Mesenchymal stem cell (in vitro differentiated cells and primary cell): ENCODE data around the gene GRAMD1B.
A peak's percentile ranks its signal among the peaks of the same experiment; 100 is the strongest.

Source experiments
- DNase-seq: peaks from one replicate; pipeline ENCODE4 v3.0.0-alpha.2; 2013
- H2AFZ ChIP-seq: one replicate; pipeline ENCODE4 v1.6.1; 2013; ENCODE audit warnings: low read depth, mild to moderate bottlenecking, control low read depth, inconsistent platforms, low read length, moderate library complexity
- H2AK5ac ChIP-seq: 2 replicates; pipeline ENCODE4 v1.6.1; 2013; ENCODE audit warnings: low read length, moderate library complexity, mild to moderate bottlenecking, inconsistent platforms; ENCODE audit not compliant: severe bottlenecking
- H2BK120ac ChIP-seq: one replicate; pipeline ENCODE4 v1.6.1; 2013; ENCODE audit warnings: low read depth, mild to moderate bottlenecking, inconsistent platforms, low read length, moderate library complexity
- H2BK12ac ChIP-seq, 2 experiments: one replicate each; pipeline ENCODE4 v1.6.1; 2013; ENCODE audit warnings: inconsistent platforms in 2 of 2, low read length in 2 of 2, mild to moderate bottlenecking in 2 of 2, moderate library complexity in 2 of 2, control low read depth in 1 of 2
- H2BK15ac ChIP-seq: one replicate; pipeline ENCODE4 v1.6.1; 2013; ENCODE audit warnings: mild to moderate bottlenecking, low read depth, inconsistent platforms; ENCODE audit not compliant: poor library complexity, severe bottlenecking
- H2BK5ac ChIP-seq: 2 replicates; pipeline ENCODE4 v1.6.1; 2013; ENCODE audit warnings: low read depth, mild to moderate bottlenecking, low read length, control low read depth, inconsistent platforms; ENCODE audit not compliant: poor library complexity, severe bottlenecking
- H3K14ac ChIP-seq, 2 experiments: one replicate each; pipeline ENCODE4 v1.6.1; 2013; ENCODE audit warnings: inconsistent platforms in 2 of 2, low read length in 2 of 2, control low read depth in 1 of 2, mild to moderate bottlenecking in 1 of 2, moderate library complexity in 1 of 2
- H3K18ac ChIP-seq, 2 experiments: one replicate each; pipeline ENCODE4 v1.6.1; 2013; ENCODE audit warnings: inconsistent platforms in 2 of 2, low read length in 2 of 2, control low read depth in 1 of 2, low read depth in 1 of 2, mild to moderate bottlenecking in 1 of 2
- H3K23ac ChIP-seq, 2 experiments: one replicate each; pipeline ENCODE4 v1.6.1; 2013; ENCODE audit warnings: inconsistent platforms in 2 of 2, low read length in 2 of 2, mild to moderate bottlenecking in 2 of 2, moderate library complexity in 2 of 2, control low read depth in 1 of 2
- H3K27ac ChIP-seq: 2 replicates; pipeline ENCODE4 v1.5.1; 2013; ENCODE audit warnings: mild to moderate bottlenecking, moderate library complexity, low read length, control low read depth, inconsistent platforms; ENCODE audit not compliant: poor library complexity, severe bottlenecking
- H3K27me3 ChIP-seq, 2 experiments: 2 replicates each; pipeline versions ENCODE4 v1.6.1 to v1.7.0; 2013; ENCODE audit warnings: low read length in 2 of 2, mild to moderate bottlenecking in 2 of 2, moderate library complexity in 2 of 2, control low read depth in 1 of 2, inconsistent platforms in 1 of 2; ENCODE audit not compliant: control insufficient read depth in 1 of 2, insufficient read depth in 1 of 2
- H3K36me3 ChIP-seq, 2 experiments: 2 replicates each; pipeline versions ENCODE4 v1.6.1 to v1.7.0; 2013; ENCODE audit warnings: low read length in 2 of 2, control low read depth in 1 of 2, inconsistent platforms in 1 of 2, low read depth in 1 of 2, mild to moderate bottlenecking in 1 of 2; ENCODE audit not compliant: insufficient read depth in 2 of 2, control insufficient read depth in 1 of 2
- H3K4ac ChIP-seq, 2 experiments: one replicate each; pipeline ENCODE4 v1.6.1; 2013; ENCODE audit warnings: inconsistent platforms in 2 of 2, low read length in 2 of 2, mild to moderate bottlenecking in 2 of 2, moderate library complexity in 2 of 2, control low read depth in 1 of 2, low read depth in 1 of 2
- H3K4me1 ChIP-seq: 2 replicates; pipeline ENCODE4 v1.6.1; 2013; ENCODE audit warnings: low read depth, low read length, control low read depth; ENCODE audit not compliant: control insufficient read depth, insufficient read depth
- H3K4me2 ChIP-seq: 2 replicates; pipeline ENCODE4 v1.6.1; 2013; ENCODE audit warnings: low read length, mild to moderate bottlenecking, inconsistent platforms; ENCODE audit not compliant: poor library complexity, severe bottlenecking
- H3K4me3 ChIP-seq, 2 experiments: 2 replicates each; pipeline versions ENCODE4 v1.5.1 to v1.7.0; 2013; ENCODE audit warnings: low read length in 2 of 2, mild to moderate bottlenecking in 2 of 2, control low read depth in 1 of 2, low read depth in 1 of 2; ENCODE audit not compliant: insufficient read depth in 1 of 2
- H3K79me1 ChIP-seq: replicated peaks from 2 replicates; pipeline ENCODE4 v1.6.1; 2013; ENCODE audit warnings: mild to moderate bottlenecking, control low read depth, low read length, inconsistent platforms; ENCODE audit not compliant: poor library complexity, severe bottlenecking
- H3K9ac ChIP-seq: 2 replicates; pipeline ENCODE4 v1.7.0; 2013; ENCODE audit warnings: mild to moderate bottlenecking, low read length, moderate library complexity
- H3K9me3 ChIP-seq: 2 replicates; pipeline ENCODE4 v1.7.0; 2013; ENCODE audit warnings: mild to moderate bottlenecking, low read length; ENCODE audit not compliant: control insufficient read depth
- H4K8ac ChIP-seq: one replicate; pipeline ENCODE4 v1.6.1; 2013; ENCODE audit warnings: inconsistent platforms, mild to moderate bottlenecking, low read length, moderate library complexity
- H4K91ac ChIP-seq: one replicate; pipeline ENCODE4 v1.6.1; 2013; ENCODE audit warnings: mild to moderate bottlenecking, low read length, inconsistent platforms
- WGBS: methylation state at CpG from one replicate; pipeline ENCODE4 v1.1.7; 2013; ENCODE audit warnings: mixed read lengths; 5-methylcytosine and 5-hydroxymethylcytosine counted together

Gene GRAMD1B

GRCh38 chr11:123549926-123550917, 120.2 kb downstream of the GRAMD1B start:
- no peak overlapping the region for H4K8ac ChIP-seq
- no peak overlapping the region for H3K4me2 ChIP-seq
- 85% methylated on average over 16 of the region's 16 CpGs for WGBS
- no peak overlapping the region for H3K27ac ChIP-seq
- no peak overlapping the region for H3K9ac ChIP-seq
- no peak overlapping the region for H2BK12ac ChIP-seq
- H2AFZ ChIP-seq = no peak overlapping the region
- H3K27me3 ChIP-seq = no peaks in the 10 kb centered on the region
- H2BK5ac ChIP-seq = no peak overlapping the region
- no peak overlapping the region for H3K4me3 ChIP-seq
- H3K9me3 ChIP-seq = no peaks in the 10 kb centered on the region
- no peak overlapping the region for H3K18ac ChIP-seq
- no peak overlapping the region for H2AK5ac ChIP-seq
- H3K4me1 ChIP-seq = peaks cover 2% of the 10 kb centered on the region
- H2BK15ac ChIP-seq = no peak overlapping the region
- peaks cover 3% of the 10 kb centered on the region for H3K79me1 ChIP-seq
- no peak overlapping the region for H2BK120ac ChIP-seq
- no peak overlapping the region for H3K23ac ChIP-seq
- no peaks in the 10 kb centered on the region for H3K36me3 ChIP-seq
- no peak overlapping the region for H4K91ac ChIP-seq
- H3K14ac ChIP-seq = no peak overlapping the region
- DNase-seq = no peak
- H3K4ac ChIP-seq = no peak overlapping the region

- no peak overlapping the region for H4K8ac ChIP-seq
- H3K9ac ChIP-seq = no peak overlapping the region
- H2BK15ac ChIP-seq = no peak overlapping the region
- H3K9me3 ChIP-seq = no peaks in the 10 kb centered on the region
- H4K91ac ChIP-seq = no peak overlapping the region
- no peak overlapping the region for H3K4ac ChIP-seq
- no peaks in the 10 kb centered on the region for H3K27me3 ChIP-seq
- H3K36me3 ChIP-seq = no peaks in the 10 kb centered on the region
- H3K4me1 ChIP-seq = no peaks in the 10 kb centered on the region
- no peak overlapping the region for H3K27ac ChIP-seq
- no peak overlapping the region for H3K4me2 ChIP-seq
- no peak overlapping the region for H3K23ac ChIP-seq
- H2AK5ac ChIP-seq = no peak overlapping the region
- no peak overlapping the region for H2BK12ac ChIP-seq
- no peak overlapping the region for H2BK5ac ChIP-seq
- H3K18ac ChIP-seq = no peak overlapping the region
- DNase-seq = no peak
- H3K79me1 ChIP-seq = peaks cover 3% of the 10 kb centered on the region
- no peak overlapping the region for H2BK120ac ChIP-seq
- H3K4me3 ChIP-seq = no peak overlapping the region
- no peak overlapping the region for H3K14ac ChIP-seq
- 97% methylated on average over 6 of the region's 6 CpGs for WGBS
- no peak overlapping the region for H2AFZ ChIP-seq
These were observed 121.0 kb downstream of the GRAMD1B start for GRCh38 chr11:123551079-123551478.

- H3K4me2 ChIP-seq = no peak overlapping the region
- H3K23ac ChIP-seq = no peak overlapping the region
- no peak overlapping the region for H2BK5ac ChIP-seq
- 95% methylated on average over 6 of the region's 7 CpGs for WGBS
- H2AK5ac ChIP-seq = no peak overlapping the region
- H3K14ac ChIP-seq = no peak overlapping the region
- no peak overlapping the region for H3K4me3 ChIP-seq
- peaks cover 0 to 5% of the 10 kb centered on the region in 2 experiments for H3K27me3 ChIP-seq
- no peak overlapping the region for H2AFZ ChIP-seq
- H3K36me3 ChIP-seq = no peaks in the 10 kb centered on the region
- H3K18ac ChIP-seq = no peak overlapping the region
- H3K27ac ChIP-seq = no peak overlapping the region
- H3K4me1 ChIP-seq = no peaks in the 10 kb centered on the region
- H2BK12ac ChIP-seq = no peak overlapping the region
- no peaks in the 10 kb centered on the region for H3K9me3 ChIP-seq
- H2BK120ac ChIP-seq = no peak overlapping the region
- no peak for DNase-seq
- H3K4ac ChIP-seq = no peak overlapping the region
- H2BK15ac ChIP-seq = no peak overlapping the region
- no peaks in the 10 kb centered on the region for H3K79me1 ChIP-seq
- no peak overlapping the region for H4K8ac ChIP-seq
- no peak overlapping the region for H3K9ac ChIP-seq
- no peak overlapping the region for H4K91ac ChIP-seq
These were observed 126.6 kb downstream of the GRAMD1B start for GRCh38 chr11:123556633-123557032.

- H2AK5ac ChIP-seq = no peak overlapping the region
- no peak overlapping the region for H3K18ac ChIP-seq
- H3K4me2 ChIP-seq = no peak overlapping the region
- H3K9ac ChIP-seq = peak overlapping the region; percentile 88
- H2BK120ac ChIP-seq = no peak overlapping the region
- 93% methylated on average over 12 of the region's 12 CpGs for WGBS
- no peak overlapping the region for H3K4ac ChIP-seq
- no peak overlapping the region for H2AFZ ChIP-seq
- H3K79me1 ChIP-seq = peaks cover 2% of the 10 kb centered on the region
- no peak overlapping the region for H3K27ac ChIP-seq
- no peak for DNase-seq
- no peak overlapping the region for H3K23ac ChIP-seq
- H3K36me3 ChIP-seq = no peaks in the 10 kb centered on the region
- H3K14ac ChIP-seq = no peak overlapping the region
- H2BK15ac ChIP-seq = no peak overlapping the region
- no peaks in the 10 kb centered on the region for H3K4me1 ChIP-seq
- no peaks in the 10 kb centered on the region for H3K9me3 ChIP-seq
- peaks cover 0 to 5% of the 10 kb centered on the region in 2 experiments for H3K27me3 ChIP-seq
- no peak overlapping the region for H4K91ac ChIP-seq
- H3K4me3 ChIP-seq = peak overlapping the region in 1 of 2 experiments; percentile 76
- H2BK5ac ChIP-seq = no peak overlapping the region
- H4K8ac ChIP-seq = no peak overlapping the region
- H2BK12ac ChIP-seq = no peak overlapping the region
These were observed 128.7 kb downstream of the GRAMD1B start for GRCh38 chr11:123558536-123559315.
